Measurements from ENCODE around the gene PKMYT1. TPM values are rescaled to one million over a fixed set of nuclear protein-coding genes. Genes with fewer than 3 reads are reported as not detected.
A peak's percentile ranks its signal among the peaks of the same experiment; 100 is the strongest.
"Not testable (repeated sequence)": the region's sequence is repeated elsewhere in the genome, so short reads cannot be mapped to it uniquely, and the experiment has no call there.

PKMYT1 gene
- total and polyA plus RNA-seq, 2 donors = 5.3 to 16.5 TPM

- 97% methylated on average over 12 of the region's 12 CpGs for WGBS
- Histone ChIP-seq H3K27ac (ENCODE audit: low read depth in 1 of 2, low read length in 1 of 2) (no peak overlapping the region), H3K9me3 (ENCODE audit: control insufficient read depth in 2 of 2, insufficient read depth in 1 of 2, low read length in 1 of 2) (no peaks in the 10 kb centered on the region), H3K4me1 (ENCODE audit: control insufficient read depth in 2 of 2, insufficient read depth in 2 of 2, low read length in 2 of 2) (peaks cover 11 to 27% of the 10 kb centered on the region in 2 donors), H3K27me3 (ENCODE audit: control insufficient read depth in 2 of 2, insufficient read depth in 1 of 2, low read length in 1 of 2) (no peaks in the 10 kb centered on the region), H3K4me3 (ENCODE audit: low read length in 2 of 2) (no peak overlapping the region), H3K36me3 (ENCODE audit: control insufficient read depth in 2 of 2, insufficient read depth in 2 of 2, low read length in 1 of 2) (peaks cover 52 to 55% of the 10 kb centered on the region in 2 donors)
- no peak for DNase-seq (ENCODE audit: low read depth in 6 of 9, low spot score in 9 of 9)
These were observed 42.0 kb downstream of the PKMYT1 start for GRCh38 chr16:2938206-2938605.

- no peaks in the 10 kb centered on the region for H3K9me3 ChIP-seq (ENCODE audit: control insufficient read depth in 2 of 2, insufficient read depth in 1 of 2, low read length in 1 of 2)
- no peaks in the 10 kb centered on the region for H3K27me3 ChIP-seq (ENCODE audit: control insufficient read depth in 2 of 2, insufficient read depth in 1 of 2, low read length in 1 of 2)
- H3K36me3 ChIP-seq (ENCODE audit: control insufficient read depth in 2 of 2, insufficient read depth in 2 of 2, low read length in 1 of 2) = peaks cover 48 to 56% of the 10 kb centered on the region in 2 donors
- no peak overlapping the region for H3K4me3 ChIP-seq (ENCODE audit: low read length in 2 of 2)
- H3K27ac ChIP-seq (ENCODE audit: low read depth in 1 of 2, low read length in 1 of 2) = no peak overlapping the region
- 98% methylated on average over 24 of the region's 24 CpGs for WGBS
- DNase-seq (ENCODE audit: low read depth in 6 of 9, low spot score in 9 of 9) = no peak
- H3K4me1 ChIP-seq (ENCODE audit: control insufficient read depth in 2 of 2, insufficient read depth in 2 of 2, low read length in 2 of 2) = peaks cover 11 to 27% of the 10 kb centered on the region in 2 donors
These were observed 43.1 kb downstream of the PKMYT1 start for GRCh38 chr16:2937170-2937569.

- 96% methylated on average over 22 of the region's 22 CpGs for WGBS
- H3K27me3 ChIP-seq (ENCODE audit: control insufficient read depth in 2 of 2, insufficient read depth in 1 of 2, low read length in 1 of 2) = no peaks in the 10 kb centered on the region
- H3K9me3 ChIP-seq (ENCODE audit: control insufficient read depth in 2 of 2, insufficient read depth in 1 of 2, low read length in 1 of 2) = no peaks in the 10 kb centered on the region
- H3K4me3 ChIP-seq (ENCODE audit: low read length in 2 of 2) = no peak overlapping the region
- peaks cover 11 to 27% of the 10 kb centered on the region in 2 donors for H3K4me1 ChIP-seq (ENCODE audit: control insufficient read depth in 2 of 2, insufficient read depth in 2 of 2, low read length in 2 of 2)
- no peak for DNase-seq (ENCODE audit: low read depth in 6 of 9, low spot score in 9 of 9)
- no peak overlapping the region for H3K27ac ChIP-seq (ENCODE audit: low read depth in 1 of 2, low read length in 1 of 2)
- peaks cover 48 to 56% of the 10 kb centered on the region in 2 donors for H3K36me3 ChIP-seq (ENCODE audit: control insufficient read depth in 2 of 2, insufficient read depth in 2 of 2, low read length in 1 of 2)
These were observed 43.7 kb downstream of the PKMYT1 start for GRCh38 chr16:2936436-2937011.

GRCh38 chr16:2934450-2934849, 45.8 kb downstream of the PKMYT1 start:
- no peaks in the 10 kb centered on the region for H3K9me3 ChIP-seq (ENCODE audit: control insufficient read depth in 2 of 2, insufficient read depth in 1 of 2, low read length in 1 of 2)
- H3K27me3 ChIP-seq (ENCODE audit: control insufficient read depth in 2 of 2, insufficient read depth in 1 of 2, low read length in 1 of 2) = no peaks in the 10 kb centered on the region
- H3K4me1 ChIP-seq (ENCODE audit: control insufficient read depth in 2 of 2, insufficient read depth in 2 of 2, low read length in 2 of 2) = peaks cover 11 to 27% of the 10 kb centered on the region in 2 donors
- H3K27ac ChIP-seq (ENCODE audit: low read depth in 1 of 2, low read length in 1 of 2) = peak overlapping the region in 1 of 2 donors; percentile 19
- H3K36me3 ChIP-seq (ENCODE audit: control insufficient read depth in 2 of 2, insufficient read depth in 2 of 2, low read length in 1 of 2) = peaks cover 39 to 58% of the 10 kb centered on the region in 2 donors
- no peak for DNase-seq (ENCODE audit: low read depth in 6 of 9, low spot score in 9 of 9)
- 94% methylated on average over 15 of the region's 15 CpGs for WGBS
- H3K4me3 ChIP-seq (ENCODE audit: low read length in 2 of 2) = no peak overlapping the region

- Histone ChIP-seq H3K9me3 (ENCODE audit: control insufficient read depth in 2 of 2, insufficient read depth in 1 of 2, low read length in 1 of 2) (no peaks in the 10 kb centered on the region), H3K27me3 (ENCODE audit: control insufficient read depth in 2 of 2, insufficient read depth in 1 of 2, low read length in 1 of 2) (no peaks in the 10 kb centered on the region), H3K27ac (ENCODE audit: low read depth in 1 of 2, low read length in 1 of 2) (no peak overlapping the region), H3K4me3 (ENCODE audit: low read length in 2 of 2) (no peak overlapping the region), H3K4me1 (ENCODE audit: control insufficient read depth in 2 of 2, insufficient read depth in 2 of 2, low read length in 2 of 2) (peaks cover 11 to 27% of the 10 kb centered on the region in 2 donors), H3K36me3 (ENCODE audit: control insufficient read depth in 2 of 2, insufficient read depth in 2 of 2, low read length in 1 of 2) (peaks cover 36 to 58% of the 10 kb centered on the region in 2 donors)
- 93% methylated on average over 22 of the region's 22 CpGs for WGBS
- no peak for DNase-seq (ENCODE audit: low read depth in 6 of 9, low spot score in 9 of 9)
These were observed 46.5 kb downstream of the PKMYT1 start for GRCh38 chr16:2933701-2934100.

GRCh38 chr16:2933136-2933535, 47.1 kb downstream of the PKMYT1 start:
- H3K27me3 ChIP-seq (ENCODE audit: control insufficient read depth in 2 of 2, insufficient read depth in 1 of 2, low read length in 1 of 2) = no peaks in the 10 kb centered on the region
- peaks cover 34 to 57% of the 10 kb centered on the region in 2 donors for H3K36me3 ChIP-seq (ENCODE audit: control insufficient read depth in 2 of 2, insufficient read depth in 2 of 2, low read length in 1 of 2)
- H3K4me3 ChIP-seq (ENCODE audit: low read length in 2 of 2) = no peak overlapping the region
- peaks cover 11 to 29% of the 10 kb centered on the region in 2 donors for H3K4me1 ChIP-seq (ENCODE audit: control insufficient read depth in 2 of 2, insufficient read depth in 2 of 2, low read length in 2 of 2)
- WGBS = 98% methylated on average over 30 of the region's 30 CpGs
- H3K9me3 ChIP-seq (ENCODE audit: control insufficient read depth in 2 of 2, insufficient read depth in 1 of 2, low read length in 1 of 2) = no peaks in the 10 kb centered on the region
- no peak for DNase-seq (ENCODE audit: low read depth in 6 of 9, low spot score in 9 of 9)
- H3K27ac ChIP-seq (ENCODE audit: low read depth in 1 of 2, low read length in 1 of 2) = no peak overlapping the region

- Histone ChIP-seq H3K36me3 (ENCODE audit: control insufficient read depth in 2 of 2, insufficient read depth in 2 of 2, low read length in 1 of 2) (peaks cover 18 to 40% of the 10 kb centered on the region in 2 donors), H3K4me1 (ENCODE audit: control insufficient read depth in 2 of 2, insufficient read depth in 2 of 2, low read length in 2 of 2) (peaks cover 13 to 42% of the 10 kb centered on the region in 2 donors)
- not testable (repeated sequence) for H3K4me3 ChIP-seq (ENCODE audit: low read length in 2 of 2); H3K27ac ChIP-seq (ENCODE audit: low read depth in 1 of 2, low read length in 1 of 2); H3K27me3 ChIP-seq (ENCODE audit: control insufficient read depth in 2 of 2, insufficient read depth in 1 of 2, low read length in 1 of 2); H3K9me3 ChIP-seq (ENCODE audit: control insufficient read depth in 2 of 2, insufficient read depth in 1 of 2, low read length in 1 of 2); DNase-seq (ENCODE audit: low read depth in 6 of 9, low spot score in 9 of 9)
- WGBS = 95% methylated on average over 13 of the region's 13 CpGs
These were observed 48.9 kb downstream of the PKMYT1 start for GRCh38 chr16:2931231-2931914.

- H3K4me1 ChIP-seq (ENCODE audit: control insufficient read depth in 2 of 2, insufficient read depth in 2 of 2, low read length in 2 of 2) = peaks cover 9 to 31% of the 10 kb centered on the region in 2 donors
- peaks cover 17 to 37% of the 10 kb centered on the region in 2 donors for H3K36me3 ChIP-seq (ENCODE audit: control insufficient read depth in 2 of 2, insufficient read depth in 2 of 2, low read length in 1 of 2)
- peaks cover 0 to 2% of the 10 kb centered on the region in 2 donors for H3K27me3 ChIP-seq (ENCODE audit: control insufficient read depth in 2 of 2, insufficient read depth in 1 of 2, low read length in 1 of 2)
- H3K27ac ChIP-seq (ENCODE audit: low read depth in 1 of 2, low read length in 1 of 2) = no peak overlapping the region
- WGBS = 98% methylated on average over 15 of the region's 15 CpGs
- DNase-seq (ENCODE audit: low read depth in 6 of 9, low spot score in 9 of 9) = no peak
- H3K9me3 ChIP-seq (ENCODE audit: control insufficient read depth in 2 of 2, insufficient read depth in 1 of 2, low read length in 1 of 2) = no peaks in the 10 kb centered on the region
- H3K4me3 ChIP-seq (ENCODE audit: low read length in 2 of 2) = no peak overlapping the region
These were observed 50.0 kb downstream of the PKMYT1 start for GRCh38 chr16:2930236-2930635.

- no peak overlapping the region for H3K4me3 ChIP-seq (ENCODE audit: low read length in 2 of 2)
- H3K27me3 ChIP-seq (ENCODE audit: control insufficient read depth in 2 of 2, insufficient read depth in 1 of 2, low read length in 1 of 2) = peaks cover 0 to 2% of the 10 kb centered on the region in 2 donors
- DNase-seq (ENCODE audit: low read depth in 6 of 9, low spot score in 9 of 9) = no peak
- H3K4me1 ChIP-seq (ENCODE audit: control insufficient read depth in 2 of 2, insufficient read depth in 2 of 2, low read length in 2 of 2) = peaks cover 5 to 30% of the 10 kb centered on the region in 2 donors
- 97% methylated on average over 14 of the region's 14 CpGs for WGBS
- H3K36me3 ChIP-seq (ENCODE audit: control insufficient read depth in 2 of 2, insufficient read depth in 2 of 2, low read length in 1 of 2) = peaks cover 17 to 38% of the 10 kb centered on the region in 2 donors
- H3K9me3 ChIP-seq (ENCODE audit: control insufficient read depth in 2 of 2, insufficient read depth in 1 of 2, low read length in 1 of 2) = no peaks in the 10 kb centered on the region
- H3K27ac ChIP-seq (ENCODE audit: low read depth in 1 of 2, low read length in 1 of 2) = no peak overlapping the region
These were observed 50.6 kb downstream of the PKMYT1 start for GRCh38 chr16:2929693-2930092.
